ENCODE data around the gene PDGFRB.

Gene PDGFRB

GRCh38 chr5:150069672-150070627 is 85.7 kb downstream of the PDGFRB start:
- DNase-seq (ENCODE audit: extremely low read depth in 1 of 2, low read depth in 1 of 2), result no peak

- no peak for DNase-seq (ENCODE audit: extremely low read depth in 1 of 2, low read depth in 1 of 2)
Observed at GRCh38 chr5:150068961-150069645, 86.5 kb downstream of the PDGFRB start.

GRCh38 chr5:150068472-150068871 is 87.2 kb downstream of the PDGFRB start:
- no peak for DNase-seq (ENCODE audit: extremely low read depth in 1 of 2, low read depth in 1 of 2)

DNA sequence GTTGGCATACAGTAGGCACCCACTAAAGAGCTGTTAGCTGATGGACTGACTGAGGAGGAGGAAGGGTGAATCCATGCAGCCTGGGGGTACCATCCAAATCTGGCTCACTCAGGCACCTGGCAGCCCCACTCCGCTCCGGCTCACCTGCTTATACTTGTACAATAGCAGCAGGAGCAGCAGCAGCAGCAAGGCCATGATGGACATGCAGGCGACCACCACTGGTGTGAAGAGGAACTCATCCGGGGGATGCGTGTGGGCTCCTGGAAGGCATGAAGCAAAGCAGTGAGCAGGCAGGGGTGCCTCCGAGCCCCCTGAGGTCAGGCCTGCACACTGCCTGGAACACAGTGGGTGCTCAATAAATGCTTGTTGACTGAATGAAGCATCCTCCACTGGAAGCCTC is 87.6 kb downstream of the PDGFRB start:
- DNase-seq (ENCODE audit: extremely low read depth in 1 of 2, low read depth in 1 of 2), result no peak

DNA sequence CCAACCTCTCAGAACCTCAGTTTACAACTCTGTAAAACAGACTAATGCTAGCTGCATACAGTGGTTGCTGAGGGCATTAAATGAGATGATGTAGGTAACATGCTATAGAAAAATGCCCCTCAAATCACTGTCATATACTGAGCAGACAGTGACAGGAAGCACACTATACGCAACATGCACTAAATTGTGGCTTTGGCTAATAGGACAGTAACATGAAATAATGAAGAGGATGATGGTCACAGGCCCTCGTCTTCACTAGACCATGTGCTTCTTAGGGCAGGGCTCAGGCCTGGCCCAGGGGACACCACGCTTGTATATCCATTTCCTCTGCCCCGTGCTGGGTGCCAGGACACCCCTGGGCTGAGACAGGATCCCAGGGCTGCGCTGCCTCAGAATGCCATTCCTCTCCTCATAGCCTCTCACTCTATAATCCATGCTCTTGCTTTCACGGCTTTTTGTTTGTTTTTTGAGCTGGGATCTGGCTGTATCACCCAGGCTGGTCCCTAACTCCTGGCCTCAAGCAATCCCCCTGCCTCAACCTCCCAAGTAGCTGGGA is 88.2 kb downstream of the PDGFRB start:
- DNase-seq (ENCODE audit: extremely low read depth in 1 of 2, low read depth in 1 of 2), result no peak

DNA sequence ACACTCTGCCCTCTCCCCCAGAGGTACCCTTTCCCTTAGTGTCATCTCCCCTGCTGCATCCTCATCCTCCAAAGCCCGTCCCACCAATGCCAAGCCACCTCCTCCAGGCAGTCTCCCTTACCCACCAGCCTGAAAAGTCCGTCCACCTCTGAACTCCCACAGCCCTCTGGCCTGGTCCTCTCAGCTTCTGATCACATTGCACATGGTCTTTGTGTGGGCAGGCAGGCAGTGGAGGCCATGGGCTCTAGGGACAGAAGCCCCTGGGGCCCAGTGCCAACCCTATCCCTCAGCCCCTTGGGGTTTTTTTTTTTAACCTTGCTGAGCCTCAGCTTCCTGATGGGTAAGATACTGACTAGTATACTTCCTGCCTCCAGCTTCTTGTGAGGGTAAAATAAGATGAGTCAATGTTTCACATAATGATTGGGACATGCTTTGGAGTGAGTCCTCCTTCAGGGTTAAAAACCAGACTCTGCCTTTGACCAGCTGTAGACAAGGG is 88.7 kb downstream of the PDGFRB start:
- DNase-seq (ENCODE audit: extremely low read depth in 1 of 2, low read depth in 1 of 2), result no peak

- DNase-seq (ENCODE audit: extremely low read depth in 1 of 2, low read depth in 1 of 2), result no peak
Observed at GRCh38 chr5:150066436-150066835, 89.2 kb downstream of the PDGFRB start.

GRCh38 chr5:150065886-150066285 is 89.8 kb downstream of the PDGFRB start:
- DNase-seq (ENCODE audit: extremely low read depth in 1 of 2, low read depth in 1 of 2), result no peak

DNA sequence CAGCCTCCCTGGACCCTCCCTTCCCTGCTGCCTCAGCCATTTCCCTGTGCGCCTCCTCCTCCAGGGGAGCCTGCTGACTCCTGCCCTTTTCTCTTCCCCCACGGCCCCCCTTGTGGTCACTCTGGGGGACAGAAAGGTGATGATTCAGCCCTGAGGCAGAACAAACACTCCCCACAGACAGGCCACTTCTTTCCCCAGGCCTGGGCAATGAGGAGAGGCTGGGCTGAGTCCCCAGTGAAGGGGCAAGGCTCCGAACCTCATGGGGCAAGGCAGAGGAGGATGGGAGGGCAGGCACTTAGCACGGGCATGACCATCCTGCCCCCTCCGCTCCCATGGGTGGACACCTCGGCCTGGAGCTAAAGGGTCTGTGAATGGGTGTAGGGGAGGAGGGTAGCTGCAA is 90.3 kb downstream of the PDGFRB start:
- no peak for DNase-seq (ENCODE audit: extremely low read depth in 1 of 2, low read depth in 1 of 2)

DNA sequence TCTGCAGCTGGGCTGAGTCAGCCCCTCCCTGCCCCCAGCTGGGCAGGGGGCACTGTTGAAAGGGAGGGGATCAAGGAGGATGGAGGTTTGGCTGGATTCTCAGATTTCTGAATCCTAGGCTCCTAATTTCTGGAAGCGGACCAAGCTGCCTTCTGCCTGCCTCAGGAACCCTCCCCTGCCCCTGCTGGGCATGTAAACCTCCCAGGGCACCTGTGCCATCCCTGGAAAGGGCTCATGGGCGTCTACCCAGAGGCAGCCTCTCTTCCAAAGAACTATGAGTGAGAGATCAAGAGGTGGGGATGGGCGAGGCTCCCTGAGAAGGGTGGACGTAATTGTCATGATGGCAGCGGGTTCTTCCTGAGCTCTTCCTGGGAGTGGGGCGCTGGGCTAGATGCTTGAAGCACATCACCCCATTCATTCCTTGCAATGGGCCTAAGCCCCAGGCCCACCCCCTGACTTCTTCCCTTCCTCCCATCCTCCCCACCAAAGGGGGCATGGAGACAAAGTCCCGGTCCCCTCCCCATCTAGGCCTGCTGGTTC is 90.9 kb downstream of the PDGFRB start:
- no peak for DNase-seq (ENCODE audit: extremely low read depth in 1 of 2, low read depth in 1 of 2)
